ENCODE data around the gene CASP8.
"Not testable (repeated sequence)": the region's sequence is repeated elsewhere in the genome, so short reads cannot be mapped to it uniquely, and the experiment has no call there.

CASP8 gene

DNA sequence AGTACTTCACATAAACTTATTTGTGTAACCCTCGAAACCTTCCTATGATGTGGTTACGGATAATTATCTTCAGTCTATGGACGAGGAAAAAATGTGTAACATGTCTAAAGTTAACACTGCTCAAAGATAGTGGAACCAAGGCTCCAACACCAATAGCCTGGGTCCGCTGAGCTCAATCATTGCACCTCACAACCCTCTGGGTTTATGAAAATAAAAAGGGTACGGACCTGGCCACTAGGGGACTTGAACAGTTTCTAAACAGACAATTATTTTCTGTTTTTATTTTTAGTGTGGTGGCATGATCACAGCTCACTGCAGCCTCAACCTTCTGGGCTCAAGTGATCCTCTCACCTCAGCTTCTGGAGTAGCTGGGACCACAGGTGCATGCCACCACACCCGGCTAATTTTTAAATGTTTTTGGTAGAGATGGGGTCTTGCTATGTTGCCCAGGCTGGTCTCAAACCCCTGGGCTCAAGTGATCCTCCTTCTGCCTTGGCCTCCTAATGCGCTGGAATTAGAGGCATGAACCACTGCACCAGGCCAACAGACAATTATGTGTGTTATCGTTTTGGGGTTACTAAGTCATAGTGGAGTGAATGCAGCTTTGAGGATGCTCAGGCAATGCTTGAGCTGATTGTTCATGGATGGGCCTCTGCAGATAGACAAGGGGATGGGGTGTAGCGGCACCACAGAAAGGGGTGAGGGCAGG lies 10.1 kb downstream of the CASP8 start:
- DNase-seq (ENCODE audit: low spot score) = no peak

DNA sequence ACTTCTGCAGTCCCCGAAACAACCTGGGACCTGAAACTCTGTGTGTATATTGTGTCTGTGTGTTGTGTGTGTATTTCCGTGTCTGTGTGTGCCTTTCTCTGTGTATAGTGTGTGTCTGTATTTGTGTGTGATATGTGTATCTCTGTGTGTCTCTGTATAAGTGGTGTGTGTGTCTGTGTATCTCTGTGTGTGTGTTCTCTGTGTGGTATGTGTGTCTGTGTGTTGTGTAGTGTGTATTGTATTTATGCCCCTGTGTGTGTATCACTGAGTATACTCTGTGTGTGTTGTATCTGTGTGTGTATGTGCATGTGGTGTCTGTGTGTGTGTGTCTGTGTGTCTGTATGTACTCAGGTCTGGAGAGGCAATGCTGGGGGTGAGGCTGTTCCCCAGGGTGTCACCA lies 11.6 kb downstream of the CASP8 start:
- no peak for DNase-seq (ENCODE audit: low spot score)

DNA sequence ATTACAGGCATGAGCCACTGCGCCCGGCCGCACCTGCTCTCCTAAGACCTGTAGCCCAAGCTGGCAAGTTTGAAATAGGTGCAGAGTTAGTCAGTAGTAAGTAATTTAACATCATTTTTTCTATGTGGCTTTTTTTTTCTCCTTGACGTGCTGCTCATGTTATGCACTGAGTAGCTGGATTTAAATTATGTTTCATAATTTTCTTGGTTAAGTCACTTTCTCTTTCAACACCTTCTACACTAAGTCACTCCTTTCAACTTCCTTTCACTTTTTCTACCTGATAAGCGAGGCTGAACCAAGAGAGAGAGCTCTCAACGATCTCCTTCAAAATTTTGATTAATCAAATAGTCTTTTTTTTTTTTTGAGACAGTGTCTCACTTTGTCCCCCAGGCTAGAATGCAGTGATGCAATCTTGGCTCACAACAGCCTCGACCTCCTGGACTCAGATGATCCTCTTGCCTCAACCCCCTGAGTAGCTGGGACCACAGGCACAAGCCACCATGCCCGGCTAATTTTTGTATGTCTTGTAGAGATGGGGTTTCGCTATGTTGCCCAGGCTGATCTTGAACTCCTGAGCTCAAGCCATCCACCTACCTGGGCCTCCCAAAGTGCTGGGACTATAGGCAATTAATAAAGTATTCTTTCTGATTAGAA lies 13.1 kb downstream of the CASP8 start:
- no peak for DNase-seq (ENCODE audit: low spot score)

DNA sequence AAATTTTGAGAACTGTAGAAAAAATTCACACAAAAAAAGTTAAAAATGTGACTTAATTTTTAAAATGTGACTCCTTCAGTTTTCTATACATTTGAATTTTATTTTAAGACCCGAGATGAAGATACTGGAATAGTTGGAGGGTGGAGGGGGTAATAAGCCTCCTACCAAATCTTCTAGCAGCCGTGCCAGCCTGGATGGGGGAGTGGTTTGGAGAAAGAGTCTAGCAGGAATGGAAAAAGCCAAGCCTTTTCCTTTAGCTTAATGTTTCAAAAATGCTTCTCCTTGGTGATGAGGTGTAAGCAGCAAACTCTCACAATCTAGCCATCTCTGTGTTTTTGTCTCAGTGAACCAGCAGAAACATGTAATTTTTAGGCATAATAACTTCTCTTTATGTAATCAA lies 14.7 kb downstream of the CASP8 start:
- no peak for DNase-seq (ENCODE audit: low spot score)

DNA sequence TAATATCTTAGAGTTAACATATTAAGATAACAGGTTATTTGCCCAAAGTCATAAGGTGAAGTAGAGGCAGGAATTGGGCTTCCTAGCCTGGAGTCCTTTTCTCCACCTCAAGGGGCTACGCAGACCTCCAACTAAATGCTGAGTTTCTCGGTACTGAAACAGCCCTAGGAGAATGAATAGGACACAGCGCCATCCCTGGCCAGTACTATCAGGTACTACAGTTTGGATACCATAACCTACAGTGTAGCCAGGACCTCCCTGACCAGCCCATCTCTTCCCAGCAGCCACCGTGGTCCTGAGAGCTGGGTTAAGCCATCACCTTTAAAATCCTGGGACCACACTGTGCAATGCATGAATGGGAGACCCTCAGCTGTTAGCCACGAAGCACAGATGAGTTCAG lies 15.7 kb downstream of the CASP8 start:
- DNase-seq (ENCODE audit: low spot score) = no peak

DNA sequence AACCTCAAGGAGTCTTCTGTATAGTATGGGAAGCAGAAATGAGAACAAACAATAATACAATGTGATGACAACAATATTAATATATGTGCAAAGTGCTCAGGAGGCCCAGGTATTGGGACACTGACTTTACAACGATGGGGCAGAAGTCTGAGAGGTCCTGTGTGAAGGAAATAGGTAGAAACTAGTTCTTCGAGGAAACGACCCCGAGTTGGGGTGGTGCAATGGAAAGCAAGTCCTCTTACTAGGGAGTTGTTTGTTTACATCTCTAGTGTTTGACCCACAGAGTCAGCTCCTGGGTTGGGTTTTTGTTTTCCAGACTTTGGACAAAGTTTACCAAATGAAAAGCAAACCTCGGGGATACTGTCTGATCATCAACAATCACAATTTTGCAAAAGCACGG lies 16.2 kb downstream of the CASP8 start:
- no peak for DNase-seq (ENCODE audit: low spot score)

DNA sequence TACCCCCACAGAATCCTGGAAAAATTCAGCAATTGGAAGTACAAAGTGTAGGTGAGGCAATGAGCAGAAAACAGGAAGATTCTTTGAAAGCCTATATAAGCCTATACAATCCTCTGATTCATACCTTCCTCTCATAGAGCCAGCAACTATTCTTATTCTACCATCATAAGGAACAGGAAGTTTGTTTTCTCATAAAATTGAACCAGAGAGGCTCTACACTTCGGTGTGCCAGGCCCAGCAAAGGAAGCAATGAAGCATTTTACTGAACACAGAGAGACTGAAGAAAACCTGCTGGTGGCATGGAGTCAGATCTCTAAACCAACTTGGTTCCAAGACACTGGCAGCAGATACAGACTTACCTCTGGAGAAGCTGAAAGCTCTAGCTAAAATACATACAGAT lies 18.7 kb downstream of the CASP8 start:
- no peak for DNase-seq (ENCODE audit: low spot score)

DNA sequence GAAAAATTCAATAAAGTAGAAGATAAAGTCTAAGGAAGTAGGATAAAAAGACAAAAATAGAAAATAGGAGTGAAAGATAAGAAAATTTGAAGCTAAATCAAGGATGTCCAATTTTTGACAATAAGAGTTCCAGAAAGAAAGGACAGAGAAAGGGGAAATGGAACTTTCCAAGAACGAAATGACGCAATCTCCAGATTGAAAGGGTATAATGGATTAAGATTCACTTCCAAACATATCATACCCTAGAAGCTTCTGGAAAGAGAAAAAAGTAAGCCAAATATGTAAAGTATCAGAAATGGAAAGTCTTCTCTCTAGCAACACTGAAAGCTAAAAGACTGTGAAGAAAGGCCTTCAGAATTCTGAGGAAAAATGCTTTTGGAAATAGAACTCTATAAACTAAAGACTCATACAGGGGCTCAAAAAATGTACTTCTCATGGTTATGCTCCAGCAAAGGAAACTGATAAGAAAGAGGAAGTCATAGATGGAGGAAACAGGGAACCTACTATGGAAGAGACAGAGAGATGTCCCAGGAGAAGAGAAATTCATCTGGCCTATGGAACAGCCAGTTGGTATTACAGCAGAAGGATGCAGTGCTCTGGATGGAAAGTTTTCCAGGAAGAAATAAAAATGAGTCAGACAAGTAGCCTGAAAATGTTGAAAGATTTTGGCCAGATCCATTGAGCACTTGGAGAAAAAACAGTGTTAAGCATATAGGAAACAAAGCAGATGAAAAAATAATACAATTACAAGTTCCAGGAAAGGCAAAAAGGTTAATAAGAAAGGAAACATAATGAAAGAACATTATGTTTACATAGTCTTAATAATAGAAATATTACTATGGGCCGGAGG lies 20.1 kb downstream of the CASP8 start:
- DNase-seq (ENCODE audit: low spot score) = no peak

DNA sequence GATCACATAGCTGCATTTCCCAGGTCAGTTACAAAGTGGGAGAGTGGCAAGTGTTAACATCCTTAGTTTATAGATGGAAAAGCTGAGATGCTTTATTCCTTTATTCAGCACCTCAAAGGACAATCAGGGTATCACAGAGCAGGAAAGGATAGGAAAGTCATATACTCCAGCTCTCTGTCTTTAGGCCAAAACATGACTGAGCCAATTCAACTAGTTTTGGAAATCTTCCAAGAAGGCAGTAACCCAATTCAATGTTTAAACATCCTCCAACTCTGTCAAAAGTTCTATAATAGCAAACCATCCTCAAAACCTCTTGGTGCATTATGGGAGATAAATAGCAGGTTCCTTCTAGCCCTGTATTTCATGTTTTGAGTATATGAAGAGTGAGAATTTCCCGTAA lies 25.2 kb downstream of the CASP8 start:
- no peak for DNase-seq (ENCODE audit: low spot score)

DNA sequence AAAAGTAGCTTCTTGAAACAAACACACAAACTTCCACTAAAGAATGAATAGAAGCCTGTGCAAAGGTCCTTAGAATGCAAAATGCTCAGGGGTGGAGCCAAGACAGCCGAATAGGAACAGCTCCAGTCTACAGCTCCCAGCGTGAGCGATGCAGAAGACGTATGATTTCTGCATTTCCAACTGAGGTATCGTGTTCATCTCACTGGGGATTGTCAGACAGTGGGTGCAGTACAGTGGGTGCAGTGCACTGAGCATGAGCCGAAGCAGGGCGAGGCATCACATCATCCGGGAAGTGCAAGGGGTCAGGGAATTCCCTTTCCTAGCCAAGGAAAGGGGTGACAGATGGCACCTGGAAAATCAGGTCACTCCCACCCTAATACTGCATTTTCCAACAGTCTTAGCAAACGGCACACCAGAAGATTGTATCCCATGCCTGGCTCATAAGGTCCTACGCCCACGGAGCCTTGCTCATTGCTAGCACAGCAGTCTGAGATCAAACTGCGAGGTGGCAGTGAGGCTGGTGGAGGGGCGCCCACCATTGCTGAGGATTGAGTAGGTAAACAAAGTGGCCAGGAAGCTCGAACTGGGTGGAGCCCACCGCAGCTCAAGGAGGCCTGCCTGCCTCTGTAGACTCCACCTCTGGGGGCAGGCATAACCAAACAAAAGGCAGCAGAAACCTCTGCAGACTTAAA lies 30.3 kb downstream of the CASP8 start:
- DNase-seq (ENCODE audit: low spot score) = not testable (repeated sequence)

DNA sequence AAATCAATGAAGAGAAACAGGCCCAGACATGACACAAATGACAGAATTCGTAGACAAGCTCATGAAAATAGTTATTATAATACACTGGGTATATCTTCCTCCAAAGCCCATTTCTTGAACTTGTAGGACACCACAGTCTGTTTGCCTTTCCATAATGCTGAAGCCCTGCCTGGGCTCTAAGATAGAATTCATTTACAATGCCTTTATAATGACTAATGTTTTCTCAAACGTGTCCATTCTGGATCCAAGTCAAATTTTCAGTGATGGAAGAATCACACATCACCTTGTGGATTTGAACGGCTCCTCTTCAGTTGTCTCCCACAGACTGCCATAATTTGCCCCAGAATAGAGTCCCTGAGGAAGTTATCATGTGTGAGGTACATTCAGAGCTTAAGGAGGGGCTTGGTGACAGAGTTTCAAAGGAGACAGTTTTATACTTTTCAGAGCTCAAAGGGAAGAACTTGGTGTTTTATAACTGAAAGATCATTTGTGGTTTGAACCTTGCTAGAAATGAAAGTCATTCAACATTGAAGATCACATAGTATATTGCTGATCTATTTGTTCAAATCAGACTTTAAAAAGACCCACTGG lies 38.2 kb downstream of the CASP8 start:
- DNase-seq (ENCODE audit: low spot score) = no peak

DNA sequence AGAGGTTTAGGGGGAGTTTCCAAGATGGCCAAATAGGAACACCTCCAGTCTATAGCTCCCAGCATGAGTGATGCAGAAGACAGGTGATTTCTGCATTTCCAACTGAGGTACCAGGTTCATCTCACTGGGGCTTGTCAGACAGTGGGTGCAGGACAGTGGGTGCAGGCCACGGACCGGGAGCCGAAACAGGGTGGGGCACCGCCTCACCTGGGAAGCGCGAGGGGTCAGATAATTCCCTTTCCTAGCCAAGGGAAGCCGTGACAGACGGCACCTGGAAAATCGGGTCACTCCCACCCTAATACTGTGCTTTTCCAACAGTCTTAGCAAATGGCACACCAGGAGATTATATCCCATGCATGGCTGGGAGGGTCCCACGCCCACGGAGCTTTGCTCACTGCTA lies 39.6 kb downstream of the CASP8 start:
- DNase-seq (ENCODE audit: low spot score) = not testable (repeated sequence)

DNA sequence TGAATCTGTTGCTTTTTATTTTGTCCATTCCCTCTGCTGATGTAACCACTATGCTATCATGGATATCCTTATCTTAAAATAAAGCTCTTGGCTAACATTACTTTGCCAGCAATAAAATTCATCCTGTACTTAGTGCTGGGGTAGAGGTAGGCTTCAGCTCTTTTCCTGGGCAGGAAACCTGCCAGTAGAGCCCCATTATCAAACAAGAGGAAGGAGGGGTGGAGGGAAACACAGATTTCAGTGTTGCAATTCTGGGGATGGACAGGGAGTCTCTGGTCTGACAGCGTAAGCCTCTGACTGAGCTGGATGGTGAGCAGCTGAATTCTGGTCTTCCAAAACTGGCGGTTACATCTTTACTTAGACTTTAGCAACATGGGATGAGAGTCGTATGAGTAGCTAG lies 47.5 kb downstream of the CASP8 start:
- no peak for DNase-seq (ENCODE audit: low spot score)

DNA sequence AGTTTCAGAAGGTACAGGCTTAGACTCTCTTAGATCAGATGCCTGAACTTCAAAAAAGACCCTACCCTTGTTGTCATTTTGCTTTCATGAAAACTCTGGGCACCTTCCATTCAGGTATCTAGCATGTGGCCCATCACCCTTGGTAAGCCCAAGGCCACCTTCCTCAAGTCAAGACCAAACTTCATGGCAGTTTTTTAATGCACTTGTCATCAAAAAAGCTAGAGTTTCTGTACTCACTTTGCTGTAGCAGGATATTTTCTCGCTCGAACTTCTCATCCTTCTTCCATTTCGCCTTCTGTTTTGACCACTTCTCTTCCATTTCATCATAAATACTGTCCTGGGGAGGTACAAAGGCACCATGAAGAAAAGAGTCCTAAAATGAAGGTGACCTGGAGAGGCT lies 48.6 kb downstream of the CASP8 start:
- DNase-seq (ENCODE audit: low spot score) = no peak

DNA sequence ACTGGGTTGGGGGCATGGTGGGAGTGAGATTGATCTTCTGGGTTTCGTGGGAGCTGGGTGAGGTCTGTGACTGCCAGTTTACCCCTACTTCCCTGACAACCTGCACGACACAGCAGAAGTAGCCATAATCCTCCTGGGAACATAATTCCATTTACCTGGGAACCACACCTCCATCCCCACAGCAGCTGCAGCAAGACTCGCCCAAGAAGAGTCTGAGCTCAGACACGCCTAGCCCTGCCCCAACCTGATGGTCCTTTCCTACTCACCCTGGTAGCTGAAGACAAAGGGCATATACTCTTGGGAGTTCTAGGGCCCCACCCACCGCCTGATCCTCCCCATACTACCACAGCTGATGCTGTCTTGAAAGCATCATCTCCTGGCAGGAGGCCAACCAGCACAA lies 53.0 kb downstream of the CASP8 start:
- no peak for DNase-seq (ENCODE audit: low spot score)

DNA sequence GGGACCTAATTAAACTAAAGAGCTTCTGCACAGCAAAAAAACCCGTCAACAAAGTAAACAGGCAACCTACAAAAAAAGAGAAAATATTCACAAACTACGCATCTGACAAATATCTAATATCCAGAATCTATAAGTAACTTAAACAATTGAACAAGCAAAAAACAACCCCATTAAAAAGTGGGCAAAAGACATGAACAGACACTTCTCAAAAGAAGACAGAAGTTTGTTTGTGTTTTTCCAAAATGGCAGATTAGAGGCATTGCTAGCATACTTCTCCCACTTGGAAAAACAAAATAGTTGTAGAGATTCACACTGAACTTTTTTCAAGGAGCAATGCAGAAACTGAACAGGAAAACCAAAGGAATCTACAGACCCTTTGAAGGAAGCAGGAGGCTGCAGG lies 59.2 kb downstream of the CASP8 start:
- no peak for DNase-seq (ENCODE audit: low spot score)

DNA sequence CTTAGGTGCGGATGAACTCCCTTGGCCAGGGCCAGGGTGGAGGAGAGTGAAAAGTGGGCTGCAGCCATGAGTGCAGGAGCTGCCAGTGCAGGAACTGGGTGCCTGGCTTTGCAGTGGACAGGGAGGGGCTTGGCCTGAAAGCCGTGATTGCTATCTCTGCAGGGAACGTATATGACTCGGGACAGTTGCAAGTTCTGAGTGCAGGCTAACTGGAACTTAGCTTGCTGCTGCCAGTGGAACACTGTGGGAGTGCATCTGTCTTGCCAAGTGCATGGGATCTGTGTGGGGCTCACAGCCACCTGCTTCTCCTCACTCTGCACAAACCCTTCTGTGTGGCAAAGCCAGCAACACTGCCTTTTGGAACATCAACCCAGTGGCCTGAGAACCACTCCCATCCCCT lies 59.9 kb downstream of the CASP8 start:
- no peak for DNase-seq (ENCODE audit: low spot score)

DNA sequence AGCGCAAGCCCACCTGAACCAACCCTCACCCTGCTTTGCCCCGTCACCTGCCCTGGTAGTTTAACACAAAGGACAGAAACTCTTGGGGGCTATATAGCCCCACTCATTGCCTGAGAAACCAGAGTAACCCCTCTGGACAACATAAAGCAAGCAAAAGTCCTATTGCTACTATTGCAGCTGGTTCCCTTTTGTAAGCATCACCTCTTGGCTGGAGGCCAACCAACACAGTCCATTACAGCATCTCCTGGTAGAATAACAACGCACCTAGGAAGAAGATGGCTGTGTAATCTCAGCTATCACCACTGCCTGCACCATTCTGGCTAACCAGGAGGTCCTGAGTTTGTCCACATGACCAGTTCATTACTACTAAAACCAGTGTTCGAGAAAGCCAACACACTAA lies 60.4 kb downstream of the CASP8 start:
- DNase-seq (ENCODE audit: low spot score) = no peak

DNA sequence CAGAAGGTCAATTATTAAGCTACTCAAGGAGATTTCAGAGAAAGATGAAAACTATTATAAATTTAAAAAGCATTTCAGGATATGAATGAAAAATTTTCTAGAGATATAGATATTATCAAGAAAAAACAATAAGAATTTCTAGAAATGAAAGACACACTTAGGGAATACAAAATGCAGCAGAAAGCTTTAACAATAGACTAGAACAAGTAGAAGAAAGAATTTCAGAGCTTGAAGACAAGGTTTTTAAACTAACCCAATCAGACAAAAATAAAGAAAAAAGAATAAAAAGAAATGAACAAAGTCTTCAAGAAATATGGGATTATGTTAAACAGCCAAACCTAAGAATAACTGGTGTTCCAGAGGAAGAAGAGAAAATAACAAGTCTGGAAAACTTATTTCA lies 62.4 kb downstream of the CASP8 start:
- DNase-seq (ENCODE audit: low spot score) = no peak

DNA sequence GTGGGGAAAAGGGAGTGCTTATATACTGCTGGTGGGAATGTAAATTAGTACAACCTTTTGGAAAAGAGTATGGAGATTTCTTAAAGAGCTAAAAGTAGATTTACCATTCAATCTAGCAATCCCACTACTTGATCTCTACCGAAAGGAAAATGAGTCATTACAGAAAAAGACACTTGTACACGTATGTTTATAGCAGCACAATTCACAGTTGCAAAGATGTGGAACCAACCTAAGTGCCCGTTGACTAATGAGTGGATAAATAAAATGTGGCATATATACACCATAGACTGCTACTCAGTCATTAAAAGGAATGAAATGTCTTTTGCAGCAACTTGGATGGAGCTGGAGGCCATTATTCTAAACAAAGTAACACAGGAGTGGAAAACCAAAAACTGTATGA lies 67.3 kb downstream of the CASP8 start:
- DNase-seq (ENCODE audit: low spot score) = no peak

DNA sequence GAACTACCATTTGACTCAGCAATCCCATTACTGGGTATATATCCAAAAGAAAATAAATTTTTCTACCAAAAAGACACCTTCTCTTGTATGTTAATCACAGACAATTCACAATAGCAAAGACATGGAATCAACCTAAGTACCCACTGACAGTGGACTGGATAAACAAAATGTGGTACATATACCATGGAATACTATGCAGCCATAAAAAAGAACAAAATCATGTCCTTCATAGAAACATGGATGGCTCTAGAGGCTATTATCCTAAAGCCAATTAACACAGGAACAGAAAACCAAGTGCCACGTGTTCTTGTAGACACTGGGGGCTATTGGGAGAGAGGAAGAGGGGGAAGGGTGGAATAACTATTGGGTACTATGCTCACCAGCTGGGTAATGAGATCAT lies 69.1 kb downstream of the CASP8 start:
- no peak for DNase-seq (ENCODE audit: low spot score)
